Brain microvascular endothelial cell (primary cell): ENCODE data around the gene PIEZO1.
"Not testable (repeated sequence)": the region's sequence is repeated elsewhere in the genome, so short reads cannot be mapped to it uniquely, and the experiment has no call there.

Experiments used
- DNase-seq: peaks from one replicate; pipeline ENCODE4 v3.0.0-alpha.2; 2020
- H3K27ac ChIP-seq: fragments of 250-450 bp; sonication (Bioruptor Pico); 2 replicates; pipeline ENCODE4 v1.5.1; 2020; ENCODE audit warnings: mild to moderate bottlenecking, moderate library complexity
- H3K27me3 ChIP-seq: fragments of 250-450 bp; sonication (Bioruptor Pico); replicated peaks from 2 replicates; pipeline ENCODE4 v1.5.1; 2020; ENCODE audit warnings: mild to moderate bottlenecking
- H3K36me3 ChIP-seq: fragments of 250-450 bp; sonication (Bioruptor Pico); replicated peaks from 2 replicates; pipeline ENCODE4 v1.5.1; 2020; ENCODE audit warnings: mild to moderate bottlenecking
- H3K4me3 ChIP-seq: 2 replicates; pipeline ENCODE4 v1.5.1; 2011; ENCODE audit warnings: low read depth, mild to moderate bottlenecking, control low read depth, low read length, moderate library complexity
- CTCF ChIP-seq: IDR thresholded peaks from 2 replicates; pipeline ENCODE4 v1.5.1; 2011; ENCODE audit warnings: low read depth, mild to moderate bottlenecking, moderate library complexity, low read length, control low read depth, inconsistent platforms; ENCODE audit errors: missing control alignments
- in situ Hi-C: cut with HindIII; loops from 2 replicates; pipeline ENCODE4 v1.10.0; 2017; ENCODE audit warnings: low sequenced_read_pairs, low pct_ligation_motif_present

The PIEZO1 gene

GRCh38 chr16:88828711-88829110 lies 43.7 kb upstream of the PIEZO1 start:
- no peaks in the 10 kb centered on the region for H3K27me3 ChIP-seq
- DNase-seq, result no peak
- in situ Hi-C loops, result no loop called here
- H3K27ac ChIP-seq, result no peak overlapping the region
- H3K4me3 ChIP-seq, result no peak overlapping the region
- no peak for TF ChIP-seq CTCF
- H3K36me3 ChIP-seq, result no peaks in the 10 kb centered on the region

- no peak for DNase-seq
- Histone ChIP-seq H3K36me3 (no peaks in the 10 kb centered on the region), H3K4me3 (no peak overlapping the region), H3K27me3 (no peaks in the 10 kb centered on the region), H3K27ac (no peak overlapping the region)
- no peak for TF ChIP-seq CTCF
- in situ Hi-C loops, result no loop called here
Observed at GRCh38 chr16:88827727-88828126, 42.7 kb upstream of the PIEZO1 start.

DNA sequence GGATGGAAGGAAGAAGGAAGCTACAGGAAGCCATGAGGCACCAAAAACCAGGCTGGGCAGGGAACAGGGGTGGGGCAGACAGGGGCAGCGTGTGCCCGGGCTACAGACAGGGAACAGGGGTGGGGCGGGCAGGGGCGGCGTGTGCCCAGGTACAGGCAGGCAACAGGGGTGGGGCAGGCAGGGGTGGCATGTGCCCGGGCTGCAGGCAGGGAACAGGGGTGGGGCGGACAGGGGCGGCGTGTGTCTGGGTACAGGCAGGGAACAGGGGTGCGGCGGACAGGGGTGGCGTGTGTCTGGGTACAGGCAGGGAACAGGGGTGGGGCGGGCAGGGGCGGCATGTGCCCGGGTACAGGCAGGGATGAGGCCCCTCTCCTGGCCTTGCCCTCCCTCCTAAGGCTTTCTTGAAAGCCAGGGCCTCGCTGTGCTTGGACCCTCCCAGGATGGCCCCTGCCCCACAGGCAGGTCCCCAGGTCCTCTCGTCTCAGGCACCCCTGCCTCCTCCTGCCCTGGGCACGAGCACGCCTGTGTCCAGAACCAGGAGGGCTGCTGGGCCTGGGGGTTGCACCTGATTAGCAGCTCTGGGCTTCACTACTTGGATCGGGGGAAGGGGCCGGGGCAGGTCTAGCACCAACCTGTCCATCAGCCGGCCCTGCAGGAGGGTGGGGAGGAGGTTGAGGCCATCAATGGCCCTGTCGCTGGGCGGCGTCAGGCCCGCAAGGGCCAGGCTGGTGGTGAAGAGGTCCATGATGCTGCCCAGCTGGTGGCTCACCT lies 41.2 kb upstream of the PIEZO1 start:
- Histone ChIP-seq H3K4me3 (no peak overlapping the region), H3K36me3 (no peaks in the 10 kb centered on the region), H3K27me3 (no peaks in the 10 kb centered on the region), H3K27ac (no peak overlapping the region)
- no peak for DNase-seq
- in situ Hi-C loops, result no loop called here
- no peak for TF ChIP-seq CTCF

DNA sequence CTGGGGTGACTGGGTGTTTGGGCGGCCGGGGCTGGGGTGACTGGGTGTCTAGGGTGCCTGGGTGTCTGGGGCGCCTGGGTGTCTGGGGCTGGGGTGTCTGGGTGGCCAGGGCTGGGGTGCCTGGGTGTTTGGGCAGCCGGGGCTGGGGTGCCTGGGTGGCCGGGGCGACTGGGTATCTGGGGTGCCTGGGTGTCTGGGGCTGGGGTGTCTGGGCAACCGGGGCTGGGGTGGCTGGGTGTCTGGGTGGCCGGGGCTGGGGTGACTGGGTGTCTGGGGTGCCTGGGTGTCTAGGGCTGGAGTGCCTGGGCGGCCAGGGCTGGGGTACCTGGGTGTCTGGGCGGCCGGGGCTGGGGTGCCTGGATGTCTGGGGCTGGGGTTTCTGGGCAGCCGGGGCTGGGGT lies 40.1 kb upstream of the PIEZO1 start:
- DNase-seq, result no peak
- no peak for TF ChIP-seq CTCF
- H3K36me3 ChIP-seq, result no peaks in the 10 kb centered on the region
- no peak overlapping the region for H3K27ac ChIP-seq
- H3K4me3 ChIP-seq, result no peak overlapping the region
- H3K27me3 ChIP-seq, result no peaks in the 10 kb centered on the region
- in situ Hi-C loops, result no loop called here

DNA sequence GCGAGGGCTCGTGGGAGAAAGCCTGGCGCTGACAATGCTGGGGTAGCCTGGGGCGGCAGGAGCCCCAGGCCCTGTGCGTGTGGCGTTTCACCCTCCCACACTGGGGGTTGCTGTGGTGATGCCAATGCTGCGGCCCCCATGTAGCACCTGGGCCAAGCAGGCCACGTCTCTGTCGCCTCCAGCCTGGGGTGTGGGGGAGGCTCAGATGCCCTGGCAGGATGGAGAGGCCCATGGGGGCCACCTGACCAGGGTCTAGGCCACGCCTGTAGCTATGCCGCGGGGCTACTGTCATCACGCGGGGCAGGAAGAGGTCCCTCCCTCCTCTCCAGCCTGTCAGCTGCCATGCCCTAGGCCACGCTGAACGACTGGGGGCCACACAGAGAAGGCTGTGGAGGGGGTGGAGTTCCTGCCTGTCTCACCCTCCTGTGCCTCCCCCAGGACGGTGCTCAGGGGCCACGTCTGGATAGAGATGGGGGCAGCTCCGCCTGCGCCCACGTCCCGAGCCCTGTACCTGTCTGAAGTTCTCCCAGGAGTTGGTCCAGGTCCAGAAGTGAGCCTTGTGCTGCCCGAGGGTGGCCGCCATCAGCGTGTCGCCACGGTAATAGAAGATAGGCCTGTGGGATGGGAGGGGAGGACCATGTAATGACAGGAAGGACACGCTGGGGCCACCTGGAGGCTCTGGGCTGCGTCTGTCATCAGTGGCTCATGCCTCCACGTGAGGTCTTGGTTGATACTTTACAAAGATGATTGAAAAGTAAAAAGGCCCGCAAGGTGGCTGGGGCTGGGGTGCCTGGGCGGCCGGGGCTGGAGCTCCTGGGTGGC lies 39.4 kb upstream of the PIEZO1 start:
- TF ChIP-seq CTCF, result no peak
- Histone ChIP-seq H3K27ac (no peak overlapping the region), H3K4me3 (no peak overlapping the region), H3K27me3 (no peaks in the 10 kb centered on the region), H3K36me3 (no peaks in the 10 kb centered on the region)
- no peak for DNase-seq
- in situ Hi-C loops, result no loop called here

GRCh38 chr16:88823646-88824045 lies 38.6 kb upstream of the PIEZO1 start:
- H3K36me3 ChIP-seq, in situ Hi-C loops, H3K27ac ChIP-seq, H3K4me3 ChIP-seq, H3K27me3 ChIP-seq, DNase-seq: not testable (repeated sequence)
